NCI-H526 (cell line): ENCODE results near the gene DLG2.
"Not testable (repeated sequence)": the region's sequence is repeated elsewhere in the genome, so short reads cannot be mapped to it uniquely, and the experiment has no call there.

Experiments
- DNase-seq, 2 experiments: peaks; one replicate each; lab custom pipeline; 2025; lab: John Stamatoyannopoulos, UW

The DLG2 gene

GRCh38 chr11:85316967-85317366 lies 310.2 kb downstream of the DLG2 start:
- no peak for DNase-seq

- no peak for DNase-seq
Measured at GRCh38 chr11:85313741-85314140, 313.4 kb downstream of the DLG2 start.

GRCh38 chr11:85310479-85310878 lies 316.7 kb downstream of the DLG2 start:
- no peak for DNase-seq

GRCh38 chr11:85307366-85307765 lies 319.8 kb downstream of the DLG2 start:
- no peak for DNase-seq

GRCh38 chr11:85301895-85302678 lies 325.1 kb downstream of the DLG2 start:
- no peak for DNase-seq

GRCh38 chr11:85299258-85299942 lies 327.7 kb downstream of the DLG2 start:
- no peak for DNase-seq

GRCh38 chr11:85295694-85296271 lies 331.4 kb downstream of the DLG2 start:
- no peak for DNase-seq

GRCh38 chr11:85281550-85281949 lies 345.6 kb downstream of the DLG2 start:
- DNase-seq = no peak

GRCh38 chr11:85279267-85279666 lies 347.9 kb downstream of the DLG2 start:
- DNase-seq = no peak

GRCh38 chr11:85277693-85278092 lies 349.5 kb downstream of the DLG2 start:
- no peak for DNase-seq

GRCh38 chr11:85276332-85276731 lies 350.8 kb downstream of the DLG2 start:
- no peak for DNase-seq

GRCh38 chr11:85270315-85270714 lies 356.8 kb downstream of the DLG2 start:
- DNase-seq = not testable (repeated sequence)

- no peak for DNase-seq
Measured at GRCh38 chr11:85269109-85269508, 358.0 kb downstream of the DLG2 start.

- DNase-seq = no peak
Measured at GRCh38 chr11:85266646-85267045, 360.5 kb downstream of the DLG2 start.

GRCh38 chr11:85263328-85263727 lies 363.8 kb downstream of the DLG2 start:
- DNase-seq = no peak

- DNase-seq = no peak
Measured at GRCh38 chr11:85257837-85258236, 369.3 kb downstream of the DLG2 start.

GRCh38 chr11:85256433-85256832 lies 370.7 kb downstream of the DLG2 start:
- no peak for DNase-seq

- DNase-seq = no peak
Measured at GRCh38 chr11:85249482-85249881, 377.7 kb downstream of the DLG2 start.

- no peak for DNase-seq
Measured at GRCh38 chr11:85247797-85248196, 379.3 kb downstream of the DLG2 start.

- DNase-seq = no peak
Measured at GRCh38 chr11:85238906-85239305, 388.2 kb downstream of the DLG2 start.

GRCh38 chr11:85238038-85238437 lies 389.1 kb downstream of the DLG2 start:
- DNase-seq = not testable (repeated sequence)

GRCh38 chr11:85236211-85236610 lies 390.9 kb downstream of the DLG2 start:
- no peak for DNase-seq

- DNase-seq = no peak
Measured at GRCh38 chr11:85232559-85232958, 394.6 kb downstream of the DLG2 start.
